GM10266 (cell line): ENCODE results near the gene RETREG1.
"Not testable (repeated sequence)": the region's sequence is repeated elsewhere in the genome, so short reads cannot be mapped to it uniquely, and the experiment has no call there.

Experiments used
- DNase-seq: peaks from one replicate; pipeline ENCODE4 v3.0.0; 2012; ENCODE audit errors: extremely low spot score
- CTCF ChIP-seq: IDR thresholded peaks from 2 replicates; pipeline ENCODE4 v1.5.1; 2012; ENCODE audit warnings: mild to moderate bottlenecking, low read depth; ENCODE audit not compliant: control insufficient read depth, insufficient read depth; ENCODE audit errors: missing control alignments

The RETREG1 gene

DNA sequence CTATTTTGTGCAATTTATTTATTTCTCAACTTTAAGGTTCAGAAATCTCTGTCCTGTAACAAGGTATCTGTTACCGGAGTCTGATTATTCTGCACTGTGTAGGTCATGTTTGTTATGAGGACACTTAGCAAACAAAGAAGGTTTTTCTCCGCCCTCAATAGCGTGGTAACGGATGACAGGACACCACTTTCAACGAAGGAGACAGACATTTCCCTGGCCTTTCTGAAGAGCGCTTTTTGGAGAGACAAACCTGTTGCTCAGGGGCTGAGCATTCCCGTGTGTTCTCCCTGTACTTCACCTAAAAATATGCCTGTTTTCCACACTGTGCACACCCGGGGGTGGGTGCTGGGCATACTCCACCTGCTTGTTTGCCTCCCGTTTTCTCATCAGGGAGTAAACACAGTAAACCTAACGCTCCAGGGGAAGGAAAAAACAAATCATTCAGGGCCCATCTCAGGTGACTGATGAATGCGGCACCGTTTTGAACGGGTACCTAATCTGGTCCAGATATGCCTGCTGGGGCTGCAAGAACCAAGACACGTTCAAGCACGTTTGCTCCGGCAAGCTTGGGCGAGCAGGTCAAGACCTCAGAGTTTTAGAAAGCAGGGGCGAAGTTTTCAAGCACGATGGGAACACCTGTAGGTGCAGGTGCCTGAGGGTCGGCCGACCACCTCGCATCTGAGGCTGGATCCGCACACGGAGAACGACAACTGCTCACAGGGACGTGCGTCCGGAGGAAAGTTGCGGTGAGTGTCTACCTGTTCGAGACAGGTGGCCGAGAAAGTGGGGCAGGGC lies 859 bp downstream of the RETREG1 start:
- no peak for DNase-seq
- TF ChIP-seq CTCF: no peak

GRCh38 chr5:16612007-16612406 lies 4.8 kb downstream of the RETREG1 start:
- TF ChIP-seq CTCF: no peak
- no peak for DNase-seq

DNA sequence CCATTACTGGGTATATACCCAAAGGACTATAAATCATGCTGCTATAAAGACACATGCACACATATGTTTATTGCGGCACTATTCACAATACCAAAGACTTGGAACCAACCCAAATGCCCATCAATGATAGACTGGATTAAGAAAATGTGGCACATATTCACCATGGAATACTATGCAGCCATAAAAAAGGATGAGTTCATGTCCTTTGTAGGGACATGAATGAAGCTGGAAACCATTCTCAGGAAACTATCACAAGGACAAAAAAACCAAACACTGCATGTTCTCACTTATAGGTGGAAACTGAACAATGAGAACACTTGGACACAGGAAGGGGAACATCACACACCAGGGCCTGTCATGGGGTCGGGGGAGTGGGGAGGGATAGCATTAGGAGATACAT lies 5.9 kb downstream of the RETREG1 start:
- not testable (repeated sequence) for DNase-seq

DNA sequence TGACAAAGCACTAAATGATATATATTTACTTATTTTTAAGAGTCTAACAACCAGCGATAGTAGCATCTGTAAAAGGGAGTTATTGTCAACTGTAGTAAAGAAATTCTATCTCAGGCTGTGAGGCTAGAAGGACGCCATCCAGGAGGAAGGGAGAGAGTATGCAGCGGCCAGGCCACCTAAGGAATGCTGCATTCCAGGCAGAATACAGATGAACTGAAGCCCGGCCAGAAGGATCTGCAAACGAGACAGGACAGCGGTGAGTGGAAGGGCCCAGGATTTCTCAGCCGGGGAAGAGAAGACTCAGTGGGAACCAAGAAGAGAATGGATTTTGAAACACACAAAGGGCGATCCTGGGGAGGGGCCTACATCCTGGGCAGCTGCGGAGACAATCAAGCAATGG lies 7.4 kb downstream of the RETREG1 start:
- no peak for DNase-seq
- TF ChIP-seq CTCF: no peak

GRCh38 chr5:16606628-16607027 lies 10.2 kb downstream of the RETREG1 start:
- no peak for DNase-seq
- no peak for TF ChIP-seq CTCF

- TF ChIP-seq CTCF: no peak
- no peak for DNase-seq
These were observed 13.1 kb downstream of the RETREG1 start for GRCh38 chr5:16603701-16604100.

GRCh38 chr5:16603295-16603694 lies 13.5 kb downstream of the RETREG1 start:
- TF ChIP-seq CTCF: no peak
- no peak for DNase-seq

GRCh38 chr5:16602182-16602581 lies 14.6 kb downstream of the RETREG1 start:
- no peak for DNase-seq
- TF ChIP-seq CTCF: no peak
